SU-DHL-6 (cell line): Measurements from ENCODE around the gene NIM1K.

Experiments used
- CTCF ChIP-seq: fragments of 200-600 bp; sonication (generic); IDR thresholded peaks from one replicate; pipeline ENCODE4 v1.5.1; 2017; ENCODE audit warnings: antibody characterized with exemption, mild to moderate bottlenecking, low read length, moderate library complexity; ENCODE audit not compliant: insufficient read depth, poor library complexity, severe bottlenecking
- EZH2phosphoT487 ChIP-seq: fragments of 200-600 bp; sonication (generic), shearing (Covaris generic); conservative IDR thresholded peaks from 2 replicates; pipeline ENCODE4 v1.6.1; 2018; ENCODE audit warnings: mild to moderate bottlenecking, antibody characterized with exemption, low read length, moderate library complexity, mixed read lengths

- TF ChIP-seq CTCF (no peak), EZH2phosphoT487 (no peak)
Measured at GRCh38 chr5:43216941-43217340, 24.9 kb downstream of the NIM1K start.
